GM18907 (cell line): ENCODE measurements around the gene PLA2G2C.
A peak's percentile ranks its signal among the peaks of the same experiment; 100 is the strongest.
"Not testable (repeated sequence)": the region's sequence is repeated elsewhere in the genome, so short reads cannot be mapped to it uniquely, and the experiment has no call there.

Source experiments
- ATAC-seq: cut with Tn5 transposase; IDR thresholded peaks from one replicate; pipeline ENCODE4 v1.9.1; 2021; ENCODE audit warnings: mild to moderate bottlenecking, moderate library complexity; ENCODE audit not compliant: unreplicated experiment

Gene PLA2G2C

GRCh38 chr1:20138346-20138745 is 48.0 kb downstream of the PLA2G2C start:
- ATAC-seq: no peak

DNA sequence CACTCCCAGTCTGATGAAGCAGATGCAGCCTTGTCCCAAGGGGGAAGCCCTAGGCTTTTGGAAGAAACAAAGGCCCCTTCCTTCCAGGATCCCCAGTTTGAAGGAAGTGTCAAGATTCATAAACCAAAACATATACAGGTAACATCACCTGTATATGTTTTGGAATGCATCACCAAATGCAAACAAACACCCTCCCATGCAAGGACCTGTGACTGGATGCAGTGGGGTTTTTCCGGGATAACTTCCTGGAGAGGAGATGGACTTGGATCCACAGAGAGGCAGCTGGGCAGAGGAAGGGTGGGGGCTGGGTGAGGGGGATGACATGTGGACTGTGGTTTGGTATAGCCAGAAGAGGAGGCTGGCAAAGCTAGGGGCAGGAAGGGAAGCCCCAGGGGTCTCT is 48.7 kb downstream of the PLA2G2C start:
- ATAC-seq: no peak

- ATAC-seq: no peak
Observed at GRCh38 chr1:20137055-20137454, 49.3 kb downstream of the PLA2G2C start.

DNA sequence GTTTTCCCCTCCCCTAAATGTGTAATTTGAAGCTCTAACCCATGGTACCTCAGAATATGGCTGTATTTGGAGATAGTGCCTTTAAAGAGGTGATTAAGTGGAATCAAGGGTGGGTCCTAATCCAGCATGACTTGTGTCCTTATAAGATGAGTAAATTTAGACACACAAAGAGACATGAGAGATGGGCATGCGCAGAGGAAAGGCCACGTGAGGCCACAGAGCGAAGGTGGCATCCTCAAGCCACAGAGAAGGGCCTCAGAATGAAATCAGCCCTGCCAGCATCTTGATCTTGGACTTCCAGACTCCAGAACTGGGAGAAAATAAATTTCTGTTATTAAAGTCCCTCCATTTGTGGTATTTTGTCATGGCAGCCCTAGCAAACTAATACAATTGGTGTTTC is 50.1 kb downstream of the PLA2G2C start:
- no peak for ATAC-seq

DNA sequence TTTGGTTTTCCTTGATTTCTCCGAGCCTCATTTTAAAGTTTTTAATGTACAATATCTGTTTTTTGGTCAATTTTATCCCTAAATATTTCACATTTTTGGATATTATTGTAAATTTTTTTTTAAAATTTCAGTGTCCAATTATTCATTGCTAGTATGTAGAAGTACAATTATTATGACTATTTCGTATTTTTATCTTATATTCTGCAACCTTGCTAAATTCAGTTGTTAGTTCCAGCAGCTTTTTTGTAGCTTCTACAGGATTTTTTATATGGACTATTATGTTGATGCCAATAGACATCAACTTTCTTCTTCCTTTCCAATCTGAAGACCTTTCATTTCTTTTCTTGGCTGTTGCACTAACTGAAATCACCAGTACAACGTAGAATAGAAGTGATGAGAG is 51.3 kb downstream of the PLA2G2C start:
- ATAC-seq: no peak

- ATAC-seq: not testable (repeated sequence)
Observed at GRCh38 chr1:20130518-20130917, 55.8 kb downstream of the PLA2G2C start.

- no peak for ATAC-seq
Observed at GRCh38 chr1:20126806-20127440, 59.4 kb downstream of the PLA2G2C start.

DNA sequence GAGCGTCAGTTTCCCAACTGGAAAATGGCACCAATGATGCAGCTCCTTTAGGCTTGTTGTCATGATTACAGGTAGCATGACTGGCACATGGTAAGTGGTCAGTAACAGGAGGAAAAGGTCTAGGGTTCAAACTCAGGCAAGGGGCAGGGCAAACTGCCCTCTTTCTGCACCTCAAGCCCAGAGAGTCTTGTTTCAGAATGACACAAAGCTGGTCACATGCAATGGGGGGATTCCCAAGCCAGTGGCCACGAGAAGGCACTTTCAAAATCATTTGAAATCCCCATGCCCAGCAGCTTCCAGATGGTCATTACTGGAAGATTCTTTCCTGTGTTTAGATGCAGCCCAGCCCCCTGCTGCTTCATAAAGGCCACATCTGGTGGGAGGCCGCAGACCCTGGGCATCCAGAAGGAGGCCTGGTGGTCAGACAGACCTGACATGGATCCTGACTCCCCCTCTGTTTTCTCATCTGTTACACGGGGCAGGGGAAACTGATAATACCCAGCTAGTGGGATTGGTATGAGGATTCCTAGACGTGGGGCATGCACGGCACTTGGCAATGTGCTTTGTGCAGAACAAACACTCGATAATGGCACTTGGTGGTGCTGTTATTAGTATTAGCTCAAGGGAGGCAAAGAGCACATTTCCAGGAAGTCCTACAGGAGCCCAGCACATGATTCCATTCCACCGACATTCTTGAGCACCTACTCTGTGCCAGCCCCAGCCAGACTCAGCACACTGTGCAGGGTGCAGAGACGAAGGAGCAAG is 60.1 kb downstream of the PLA2G2C start:
- peak; percentile 71 for ATAC-seq

- no peak for ATAC-seq
Observed at GRCh38 chr1:20125100-20125499, 61.2 kb downstream of the PLA2G2C start.

DNA sequence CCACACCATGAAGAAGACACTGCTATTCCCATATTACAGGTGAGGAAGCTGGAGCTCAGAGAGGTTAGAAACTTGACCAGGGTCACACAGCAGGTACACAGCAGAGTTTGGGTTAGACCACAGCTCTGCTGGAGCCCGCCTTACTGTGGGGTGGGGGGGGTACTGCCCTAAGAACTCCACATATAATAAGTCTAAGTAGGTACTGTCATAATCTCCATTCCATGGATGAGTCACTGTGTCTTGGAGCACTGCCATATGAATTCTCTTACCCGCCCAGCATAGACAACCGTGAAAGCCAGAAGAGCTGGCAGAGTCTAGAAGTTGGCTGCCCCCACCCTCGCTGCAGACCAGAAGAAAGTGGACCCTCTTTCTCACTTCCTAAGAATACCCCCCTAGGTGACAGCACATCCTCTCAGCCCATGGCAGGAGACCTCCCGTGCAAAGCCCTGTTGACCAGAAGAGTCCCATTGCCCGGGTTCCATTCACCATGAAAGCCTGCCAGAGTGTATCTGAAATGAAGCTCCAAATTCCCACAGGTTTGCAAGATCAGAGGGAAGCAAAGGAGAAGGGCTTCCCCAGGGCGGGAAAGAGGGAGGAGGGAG is 61.8 kb downstream of the PLA2G2C start:
- ATAC-seq: no peak

DNA sequence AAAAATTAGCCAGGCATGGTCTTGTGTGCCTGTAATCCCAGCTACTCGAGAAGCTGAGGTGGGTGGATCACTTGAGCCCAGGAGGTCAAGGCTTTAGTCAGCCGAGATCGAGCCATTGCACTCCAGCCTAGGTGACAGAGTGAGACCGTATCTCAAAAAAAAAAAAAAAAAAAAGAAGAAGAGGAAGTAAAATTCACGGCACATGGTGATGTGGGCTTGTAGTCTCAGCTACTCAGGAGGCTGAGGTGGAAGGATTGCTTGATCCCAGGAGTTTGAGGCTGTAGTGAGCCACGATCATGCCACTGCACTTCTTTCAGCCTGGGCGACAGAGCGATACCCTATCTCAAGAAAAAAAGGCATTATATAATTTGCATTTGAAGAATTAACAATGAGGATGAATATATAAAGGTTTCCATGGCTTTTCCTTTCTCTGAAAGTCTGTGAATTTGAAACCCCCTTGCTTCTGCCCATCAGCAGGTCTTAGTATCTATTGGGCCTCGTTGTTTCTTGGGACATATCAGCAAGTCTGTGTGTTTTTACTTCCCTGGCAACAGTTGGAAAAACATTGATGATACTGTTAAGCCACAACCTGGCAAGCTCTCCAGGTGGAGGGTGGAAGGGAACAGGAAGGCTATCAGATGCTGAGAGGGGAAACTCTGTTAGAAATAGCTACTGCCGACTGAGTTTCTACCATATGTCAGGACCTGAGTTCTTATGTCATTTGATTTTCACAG is 62.4 kb downstream of the PLA2G2C start:
- no peak for ATAC-seq

- no peak for ATAC-seq
Observed at GRCh38 chr1:20120796-20121195, 65.5 kb downstream of the PLA2G2C start.

GRCh38 chr1:20119347-20119746 is 67.0 kb downstream of the PLA2G2C start, which contains the start of gene PLA2G2D:
Gene PLA2G2D (minus strand): TSS chr1:20119536. CDS start chr1:20119498, 38 bp downstream.
- ATAC-seq: no peak

- no peak for ATAC-seq
Observed at GRCh38 chr1:20117236-20117635, 69.1 kb downstream of the PLA2G2C start.

GRCh38 chr1:20115916-20116315 is 70.4 kb downstream of the PLA2G2C start:
- ATAC-seq: no peak

DNA sequence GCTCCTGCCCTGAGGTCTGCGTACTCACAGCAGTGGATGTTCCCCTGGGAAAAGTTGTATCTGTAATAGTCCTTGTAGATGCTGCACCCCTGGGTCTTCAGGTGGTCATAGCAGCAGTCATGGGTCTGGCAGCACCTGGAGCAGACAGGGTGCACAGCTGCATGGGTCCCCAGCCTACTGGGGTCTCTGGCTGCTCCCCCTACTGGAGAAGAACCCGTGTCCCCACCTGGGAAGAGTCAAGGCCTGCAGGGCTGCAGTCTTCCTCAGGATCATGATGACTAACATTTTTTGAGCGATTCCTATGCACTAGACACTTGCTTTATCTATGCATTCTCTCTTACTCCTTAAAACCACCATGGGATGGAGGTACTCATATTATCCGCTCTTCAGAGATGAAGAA is 70.8 kb downstream of the PLA2G2C start:
- ATAC-seq: no peak

DNA sequence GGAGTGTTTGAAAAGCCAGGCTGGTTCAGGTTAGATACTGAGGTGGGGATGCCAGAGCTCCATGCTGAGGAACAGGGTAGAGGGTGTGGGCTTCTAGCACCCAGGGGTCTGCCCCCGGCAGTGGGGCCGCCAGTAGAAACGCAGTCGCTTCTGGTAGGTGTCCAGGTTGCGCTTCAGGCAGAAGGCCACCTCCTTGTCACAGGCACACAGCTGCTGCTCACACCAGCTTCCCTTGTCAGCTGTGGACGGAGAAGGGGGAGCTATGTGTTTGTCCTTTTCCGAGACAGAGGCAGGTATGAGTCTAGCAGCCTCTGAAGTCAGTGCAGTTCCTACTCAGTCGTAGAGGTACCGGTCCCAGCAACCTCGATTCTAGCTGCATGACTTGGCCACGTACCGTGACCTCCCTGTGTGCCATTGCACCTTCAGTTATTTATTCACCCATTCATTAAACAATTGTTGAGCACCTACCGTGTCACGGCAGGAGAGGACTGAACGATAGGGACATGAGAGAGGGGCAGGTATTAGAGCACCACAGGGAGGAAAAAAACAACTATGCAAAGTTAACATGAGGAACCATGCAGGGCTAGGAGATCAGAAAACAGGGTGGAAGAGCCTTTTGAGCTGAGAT is 72.2 kb downstream of the PLA2G2C start:
- no peak for ATAC-seq
